Activated gamma-delta T cell treated with anti-CD3 and anti-CD28 coated beads, Interleukin-2, amount 50 U/mL, for 16 hours (primary cell): ENCODE results near the gene ELL2.
"Not testable (repeated sequence)": the region's sequence is repeated elsewhere in the genome, so short reads cannot be mapped to it uniquely, and the experiment has no call there.

Source experiments
- DNase-seq: peaks from one replicate; pipeline ENCODE4 v3.0.0-alpha.2; 2020; ENCODE audit warnings: low read depth

Gene ELL2

GRCh38 chr5:95859661-95860060 is 102.0 kb downstream of the ELL2 start:
- DNase-seq = no peak

- DNase-seq = peak; percentile 86
Measured at GRCh38 chr5:95858661-95859595, 102.7 kb downstream of the ELL2 start.

- no peak for DNase-seq
Measured at GRCh38 chr5:95858023-95858461, 103.6 kb downstream of the ELL2 start.

GRCh38 chr5:95857185-95857945 is 104.3 kb downstream of the ELL2 start:
- no peak for DNase-seq

- DNase-seq = no peak
Measured at GRCh38 chr5:95856501-95856981, 105.1 kb downstream of the ELL2 start.

GRCh38 chr5:95853490-95853889 is 108.2 kb downstream of the ELL2 start:
- no peak for DNase-seq

- DNase-seq = no peak
Measured at GRCh38 chr5:95852567-95852966, 109.1 kb downstream of the ELL2 start.

GRCh38 chr5:95851141-95851540 is 110.5 kb downstream of the ELL2 start:
- not testable (repeated sequence) for DNase-seq

GRCh38 chr5:95850391-95850894 is 111.2 kb downstream of the ELL2 start:
- DNase-seq = no peak

GRCh38 chr5:95848701-95849100 is 113.0 kb downstream of the ELL2 start:
- no peak for DNase-seq

- DNase-seq = no peak
Measured at GRCh38 chr5:95847261-95847592, 114.4 kb downstream of the ELL2 start.

- peak; percentile 57 for DNase-seq
Measured at GRCh38 chr5:95846554-95847260, 114.9 kb downstream of the ELL2 start.

- DNase-seq = no peak
Measured at GRCh38 chr5:95845391-95845790, 116.3 kb downstream of the ELL2 start.

GRCh38 chr5:95843733-95844223 is 117.9 kb downstream of the ELL2 start:
- DNase-seq = no peak

- DNase-seq = peak; percentile 42
Measured at GRCh38 chr5:95842854-95843544, 118.7 kb downstream of the ELL2 start.

- DNase-seq = no peak
Measured at GRCh38 chr5:95841914-95842812, 119.5 kb downstream of the ELL2 start.

- no peak for DNase-seq
Measured at GRCh38 chr5:95840956-95841705, 120.5 kb downstream of the ELL2 start.

GRCh38 chr5:95839658-95840057 is 122.0 kb downstream of the ELL2 start:
- DNase-seq = no peak

- DNase-seq = no peak
Measured at GRCh38 chr5:95838556-95838955, 123.1 kb downstream of the ELL2 start.
